ENCODE data around the gene ANKRD23. TPM values are rescaled to one million over a fixed set of nuclear protein-coding genes. Genes with fewer than 3 reads are reported as not detected.

Gene ANKRD23
- total and polyA plus RNA-seq, 2 of the 8 experiments (the other 6 are each of a cell fraction or from before 2014, with no cell fraction given): 3.4 to 3.5 TPM

DNA sequence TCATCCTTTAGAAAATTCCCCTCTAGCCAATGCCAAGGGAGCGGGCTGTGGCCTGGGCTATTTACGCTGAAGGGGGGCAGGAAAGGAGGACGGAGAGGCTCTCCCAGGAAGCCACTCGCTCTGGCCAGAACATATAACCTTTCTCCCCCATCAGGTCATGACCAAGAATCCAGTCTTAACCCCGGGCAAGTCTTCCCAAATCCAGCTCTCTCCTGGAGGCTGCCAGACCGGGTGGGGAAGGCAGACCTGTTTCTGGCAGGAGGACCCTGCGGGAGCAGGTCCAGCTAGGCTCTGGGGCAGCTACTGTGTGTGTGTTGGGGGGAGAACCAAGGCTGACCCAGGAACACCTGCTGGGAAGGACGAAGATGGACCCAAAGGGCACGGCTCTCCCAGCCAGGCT lies 39.5 kb upstream of the ANKRD23 start:
- no peaks in the 10 kb centered on the region for H3K79me1 ChIP-seq (ENCODE audit: low read depth, low read length)
- no peak overlapping the region for H3K23ac ChIP-seq (ENCODE audit: insufficient read length)
- ChIA-PET CTCF (ENCODE audit: partially characterized antibody) (interaction anchor here (1.0 to 4.1 kb wide), 9 partner anchors 9 to 78 kb away, joined by 3 to 27 read pairs (median 4); partner anchors contain the start of genes ANKRD39 and SEMA4C), POLR2A (ENCODE audit: partially characterized antibody) (interaction anchor here (1.2 to 4.9 kb wide), 6 partner anchors 8 to 26 kb away, joined by 3 to 25 read pairs (median 8); partner anchors contain the start of gene ANKRD39)
- peak overlapping the region; percentile 99 for H2BK20ac ChIP-seq (ENCODE audit: low read length)
- H4K5ac ChIP-seq (ENCODE audit: insufficient read length, low read depth, low read length): no peak overlapping the region
- no peaks in the 10 kb centered on the region for H3K36me3 ChIP-seq (ENCODE audit: control insufficient read depth in 2 of 4, insufficient read depth in 4 of 4, low read length in 3 of 4)
- no peak overlapping the region for H2BK120ac ChIP-seq (replicated peaks; ENCODE audit: low read depth, low read length)
- H3K4me1 ChIP-seq (replicated peaks in 1 of 4; ENCODE audit: control insufficient read depth in 3 of 4, insufficient read depth in 4 of 4, low read length in 3 of 4): peaks cover 3 to 26% (median 15%) of the 10 kb centered on the region in 4 experiments
- no peak overlapping the region for H3K27ac ChIP-seq (ENCODE audit: low read depth, low read length)
- H3K14ac ChIP-seq (ENCODE audit: insufficient read length): no peak overlapping the region
- peaks cover 0 to 2% (median under 1%) of the 10 kb centered on the region in 4 experiments; a peak in 2 of 7 replicates for H3K27me3 ChIP-seq (replicated peaks in 1 of 4; ENCODE audit: control insufficient read depth in 3 of 4, extremely low read depth in 1 of 4, insufficient read depth in 3 of 4, low read length in 3 of 4)
- H3K56ac ChIP-seq (replicated peaks; ENCODE audit: insufficient read length, low read depth, low read length): no peak overlapping the region
- DNase-seq (ENCODE audit: low read depth in 1 of 2, low spot score in 2 of 2) (no peak), FAIRE-seq (no peak)
- H2AFZ ChIP-seq (ENCODE audit: low read length): no peak overlapping the region
- peak overlapping the region; percentile 100 for H2BK12ac ChIP-seq (ENCODE audit: low read depth, low read length)
- peak overlapping the region; percentile 95; the same call in 1 of the 2 replicates for H2AK5ac ChIP-seq (ENCODE audit: low read depth, low read length)
- 0 out of 2 replicates have a peak overlapping the region, but pooled peaks have one; percentile 54 for H2BK15ac ChIP-seq (ENCODE audit: low read length)
- peak overlapping the region; percentile 13 for H4K91ac ChIP-seq (replicated peaks; ENCODE audit: insufficient read length, low read length)
- H3K4me3 ChIP-seq (ENCODE audit: extremely low read depth in 1 of 4, insufficient read depth in 2 of 4, low read depth in 3 of 4, low read length in 4 of 4): no peak overlapping the region
- no peaks in the 10 kb centered on the region for H4K20me1 ChIP-seq (replicated peaks in 1 of 2; ENCODE audit: control insufficient read depth in 1 of 2, insufficient read depth in 2 of 2, low read length in 2 of 2)
- H3K4ac ChIP-seq (replicated peaks; ENCODE audit: insufficient read length, low read depth, low read length): peak overlapping the region; percentile 34
- H3K4me2 ChIP-seq (ENCODE audit: insufficient read depth in 1 of 2, low read depth in 2 of 2, low read length in 2 of 2): no peak overlapping the region
- H2BK5ac ChIP-seq (ENCODE audit: low read depth, low read length): peak overlapping the region; percentile 83; the same call in 1 of the 2 replicates
- WGBS, 2 experiments (ENCODE audit: extremely low coverage in 1 of 2, insufficient coverage in 1 of 2, insufficient read length in 1 of 2, insufficient replicate concordance in 2 of 2, low coverage in 1 of 2, low lambda C conversion rate in 2 of 2, missing lambda C conversion rate in 1 of 2): 91% methylated on average over 9 of the region's 9 CpGs; no CpG with 5 or more reads in 1 of the 2 experiments
- H4K8ac ChIP-seq (ENCODE audit: extremely low read depth, insufficient read depth, low read length): no peak overlapping the region
- H3K79me2 ChIP-seq (ENCODE audit: control insufficient read depth in 1 of 2, insufficient read depth in 2 of 2, low read length in 2 of 2): no peaks in the 10 kb centered on the region
- H3K9me3 ChIP-seq (ENCODE audit: insufficient read depth in 2 of 2, low read depth in 1 of 2, low read length in 1 of 2): no peaks in the 10 kb centered on the region
- no peak overlapping the region for H3K9ac ChIP-seq (replicated peaks in 1 of 4; ENCODE audit: extremely low read depth in 1 of 4, low read depth in 3 of 4, low read length in 3 of 4)
- peaks cover 2% of the 10 kb centered on the region; the same call in 1 of the 2 replicates for H3K23me2 ChIP-seq (ENCODE audit: low read depth, low read length)
- peak overlapping the region; percentile 62 for H3K18ac ChIP-seq (ENCODE audit: extremely low read depth, low read length)
- TF ChIP-seq CTBP2 (IDR thresholded peaks at IDR 0.05; ENCODE audit: borderline replicate concordance, insufficient read depth, insufficient read length, low read length) (no peak), BRCA1 (IDR thresholded peaks at IDR 0.05; ENCODE audit: low read depth, low read length) (no peak), TEAD4 (IDR thresholded peaks at IDR 0.05; ENCODE audit: low read depth, low read length) (no peak), SIX5 (IDR thresholded peaks at IDR 0.05; ENCODE audit: low read depth, low read length) (no peak), RAD21 (IDR thresholded peaks at IDR 0.05 in 1 of 2, conservative IDR thresholded peaks at IDR 0.05 in 1 of 2; ENCODE audit: low read depth in 2 of 2, low read length in 2 of 2) (no peak), SP4 (IDR thresholded peaks at IDR 0.05; ENCODE audit: low read length) (no peak), TAF1 (IDR thresholded peaks at IDR 0.05; ENCODE audit: low read depth, low read length) (no peak), JUN (IDR thresholded peaks at IDR 0.05; ENCODE audit: low read depth, low read length) (no peak), SIN3A (conservative IDR thresholded peaks at IDR 0.05 in 1 of 2, IDR thresholded peaks at IDR 0.05 in 1 of 2; ENCODE audit: low read depth in 1 of 2, low read length in 2 of 2) (no peak), CEBPB (IDR thresholded peaks at IDR 0.05; ENCODE audit: low read depth, low read length) (no peak)
- TF ChIP-seq, protein P1, sequence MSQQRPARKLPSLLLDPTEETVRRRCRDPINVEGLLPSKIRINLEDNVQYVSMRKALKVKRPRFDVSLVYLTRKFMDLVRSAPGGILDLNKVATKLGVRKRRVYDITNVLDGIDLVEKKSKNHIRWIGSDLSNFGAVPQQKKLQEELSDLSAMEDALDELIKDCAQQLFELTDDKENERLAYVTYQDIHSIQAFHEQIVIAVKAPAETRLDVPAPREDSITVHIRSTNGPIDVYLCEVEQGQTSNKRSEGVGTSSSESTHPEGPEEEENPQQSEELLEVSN (IDR thresholded peaks at IDR 0.05): no peak

All from H1 (cell line).